Measurements from ENCODE around the gene NAT8.
"Not testable (repeated sequence)": the region's sequence is repeated elsewhere in the genome, so short reads cannot be mapped to it uniquely, and the experiment has no call there.

NAT8 gene

GRCh38 chr2:73630662-73631266 is 11.5 kb downstream of the NAT8 start:
- DNase-seq, result not testable (repeated sequence)

GRCh38 chr2:73628493-73628892 is 13.7 kb downstream of the NAT8 start:
- DNase-seq, result not testable (repeated sequence)

GRCh38 chr2:73626237-73626636 is 16.0 kb downstream of the NAT8 start:
- DNase-seq, result not testable (repeated sequence)

- not testable (repeated sequence) for DNase-seq
Measured at GRCh38 chr2:73624625-73625024, 17.6 kb downstream of the NAT8 start.

GRCh38 chr2:73624036-73624435 is 18.2 kb downstream of the NAT8 start:
- DNase-seq, result not testable (repeated sequence)

- DNase-seq, result not testable (repeated sequence)
Measured at GRCh38 chr2:73619925-73620324, 22.3 kb downstream of the NAT8 start.

- no peak for DNase-seq
Measured at GRCh38 chr2:73614997-73615396, 27.2 kb downstream of the NAT8 start.

GRCh38 chr2:73614105-73614504 is 28.1 kb downstream of the NAT8 start:
- DNase-seq, result no peak

GRCh38 chr2:73611867-73612266 is 30.4 kb downstream of the NAT8 start:
- no peak for DNase-seq

GRCh38 chr2:73611193-73611592 is 31.0 kb downstream of the NAT8 start:
- no peak for DNase-seq

GRCh38 chr2:73610111-73610510 is 32.1 kb downstream of the NAT8 start:
- DNase-seq, result no peak

- not testable (repeated sequence) for DNase-seq
Measured at GRCh38 chr2:73604589-73604988, 37.6 kb downstream of the NAT8 start.

GRCh38 chr2:73603099-73603588 is 39.1 kb downstream of the NAT8 start:
- DNase-seq, result peak; percentile 65

GRCh38 chr2:73601780-73602179 is 40.4 kb downstream of the NAT8 start:
- no peak for DNase-seq

- DNase-seq, result no peak
Measured at GRCh38 chr2:73594251-73594650, 48.0 kb downstream of the NAT8 start.

GRCh38 chr2:73593680-73594079 is 48.5 kb downstream of the NAT8 start:
- no peak for DNase-seq
